Neural progenitor cell (in vitro differentiated cells): Measurements from ENCODE around the gene SLC2A10.

Experiments
- CTCF ChIP-seq: fragments of 200-600 bp; sonication (generic); IDR thresholded peaks from 2 replicates; pipeline ENCODE4 v1.5.1; 2017; ENCODE audit warnings: antibody characterized with exemption, mild to moderate bottlenecking
- EZH2 ChIP-seq: fragments of 200-600 bp; sonication (generic); IDR thresholded peaks from 2 replicates; pipeline ENCODE4 v1.6.1; 2017; ENCODE audit warnings: antibody characterized with exemption, mild to moderate bottlenecking, moderate library complexity

GRCh38 chr20:46673394-46674252, 35.8 kb upstream of the SLC2A10 start:
- TF ChIP-seq CTCF (no peak), EZH2 (no peak)
